HCT116 (cell line): Measurements from ENCODE around the gene CACNA2D3.

Experiments used
- ATF3 ChIP-seq: IDR thresholded peaks from 2 replicates; pipeline ENCODE4 v1.6.1; 2012
- CTCF ChIP-seq, 3 experiments: fragments of 200-600 bp in 1 of 3; sonication (generic) in 1 of 3; IDR thresholded peaks in 2 of 3; conservative IDR thresholded peaks in 1 of 3; 2 replicates each; pipeline ENCODE4 v1.5.1; 2012 to 2017; ENCODE audit warnings: low read depth in 2 of 3, low read length in 2 of 3, antibody characterized with exemption in 1 of 3, borderline replicate concordance in 1 of 3, control low read depth in 1 of 3, mild to moderate bottlenecking in 1 of 3, mixed read lengths in 1 of 3, mixed run types in 1 of 3, moderate library complexity in 1 of 3; ENCODE audit not compliant: insufficient read depth in 1 of 3
- EZH2 ChIP-seq: fragments of 200-600 bp; sonication (generic); IDR thresholded peaks from 2 replicates; pipeline ENCODE4 v1.6.1; 2017; ENCODE audit warnings: antibody characterized with exemption, mixed run types
- EZH2phosphoT487 ChIP-seq: fragments of 200-600 bp; IDR thresholded peaks from 2 replicates; pipeline ENCODE4 v1.6.1; 2018; ENCODE audit warnings: antibody characterized with exemption, borderline replicate concordance
- POLR2A ChIP-seq: IDR thresholded peaks from 2 replicates; pipeline ENCODE4 v1.7.0; 2011; ENCODE audit warnings: borderline replicate concordance; ENCODE audit not compliant: insufficient read depth, insufficient read length; ENCODE audit errors: extremely low read depth
- ZBTB33 ChIP-seq: IDR thresholded peaks from 2 replicates; pipeline ENCODE4 v1.6.1; 2011; ENCODE audit warnings: mild to moderate bottlenecking, low read length, moderate library complexity; ENCODE audit not compliant: insufficient replicate concordance; ENCODE audit errors: extremely low read depth
- ZNF274 ChIP-seq: fragments of 200-500 bp; sonication (Bioruptor generic); IDR thresholded peaks from 2 replicates; pipeline ENCODE4 v1.6.1; 2014; ENCODE audit warnings: mild to moderate bottlenecking, low read depth, low read length, inconsistent platforms

- TF ChIP-seq ZNF274 = no peak
- no peak for TF ChIP-seq EZH2phosphoT487
- TF ChIP-seq CTCF (IDR thresholded peaks at IDR 0.05 in 2 of 3, conservative IDR thresholded peaks at IDR 0.05 in 1 of 3; ENCODE audit: borderline replicate concordance in 1 of 3, insufficient read depth in 1 of 3, low read depth in 2 of 3, low read length in 2 of 3) = no peak
- no peak for TF ChIP-seq POLR2A
- TF ChIP-seq ATF3 = no peak
- no peak for TF ChIP-seq ZBTB33
- no peak for TF ChIP-seq EZH2
Observed at GRCh38 chr3:54447427-54447826, 325.1 kb downstream of the CACNA2D3 start.
